IPS-18a (cell line): ENCODE measurements around the gene HSPA1L.
"Not testable (repeated sequence)": the region's sequence is repeated elsewhere in the genome, so short reads cannot be mapped to it uniquely, and the experiment has no call there.

Experiments
- H3K27ac ChIP-seq: one replicate; pipeline ENCODE4 v1.5.1; 2013; ENCODE audit warnings: low read length
- H3K27me3 ChIP-seq: one replicate; pipeline ENCODE4 v1.6.1; 2013; ENCODE audit warnings: mild to moderate bottlenecking, low read length; ENCODE audit not compliant: control insufficient read depth, insufficient read depth
- H3K36me3 ChIP-seq: one replicate; pipeline ENCODE4 v1.6.1; 2013; ENCODE audit warnings: low read depth, low read length; ENCODE audit not compliant: control insufficient read depth
- H3K4me1 ChIP-seq: one replicate; pipeline ENCODE4 v1.6.1; 2013; ENCODE audit warnings: low read depth, low read length; ENCODE audit not compliant: control insufficient read depth
- H3K4me3 ChIP-seq: one replicate; pipeline ENCODE4 v1.5.1; 2013; ENCODE audit warnings: low read length
- H3K9ac ChIP-seq: one replicate; pipeline ENCODE4 v1.6.1; 2013; ENCODE audit warnings: mild to moderate bottlenecking, low read length, moderate library complexity
- H3K9me3 ChIP-seq: one replicate; pipeline ENCODE4 v1.6.1; 2013; ENCODE audit warnings: low read depth, low read length; ENCODE audit not compliant: control insufficient read depth

HSPA1L gene

GRCh38 chr6:31815025-31815838, at the start of gene HSPA1L, which contains the start of gene HSPA1A:
Gene HSPA1L (minus strand): TSS chr6:31815283. CDS start chr6:31811972, 3,311 bp downstream.
Gene HSPA1A (plus strand): TSS chr6:31815543. CDS start chr6:31815757, 214 bp downstream.
- Histone ChIP-seq H3K4me1 (peaks cover 9% of the 10 kb centered on the region), H3K36me3 (no peaks in the 10 kb centered on the region), H3K27me3 (no peaks in the 10 kb centered on the region), H3K9me3 (no peaks in the 10 kb centered on the region), H3K4me3 (peak within 1 kb of the TSS; percentile 77), H3K27ac (peak within 1 kb of the TSS; percentile 94), H3K9ac (peak within 1 kb of the TSS; percentile 82)

GRCh38 chr6:31864818-31865204, 49.7 kb upstream of the HSPA1L start:
- H3K4me3 ChIP-seq = no peak overlapping the region
- no peak overlapping the region for H3K9ac ChIP-seq
- H3K9me3 ChIP-seq = no peaks in the 10 kb centered on the region
- peaks cover 3% of the 10 kb centered on the region for H3K4me1 ChIP-seq
- H3K27ac ChIP-seq = no peak overlapping the region
- H3K36me3 ChIP-seq = no peaks in the 10 kb centered on the region
- H3K27me3 ChIP-seq = peaks cover 5% of the 10 kb centered on the region

DNA sequence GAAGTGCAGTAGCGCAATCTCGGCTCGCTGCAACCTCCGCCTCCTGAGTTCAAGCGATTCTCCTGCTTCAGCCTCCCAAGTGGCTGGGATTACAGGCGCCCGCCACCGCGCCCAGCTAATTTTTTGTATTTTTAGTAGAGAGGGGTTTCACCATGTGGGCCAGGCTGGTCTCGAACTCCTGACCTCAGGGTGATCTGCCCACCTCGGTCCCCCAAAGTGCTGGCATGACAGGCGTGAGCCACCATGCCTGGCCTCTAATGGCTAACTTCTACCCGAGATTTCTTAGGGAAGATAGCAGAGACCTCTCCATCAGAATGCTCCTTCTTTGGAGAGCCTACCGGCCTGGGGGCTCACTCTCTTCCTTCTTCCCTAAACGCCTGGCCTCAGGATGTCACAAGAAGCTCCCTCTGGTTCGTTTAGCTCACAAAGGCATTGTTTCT, 49.1 kb upstream of the HSPA1L start:
- Histone ChIP-seq H3K9ac (peak overlapping the region; percentile 71), H3K4me3 (peak overlapping the region; percentile 76)
- not testable (repeated sequence) for H3K4me1 ChIP-seq, H3K9me3 ChIP-seq, H3K36me3 ChIP-seq, H3K27ac ChIP-seq, H3K27me3 ChIP-seq

- Histone ChIP-seq H3K4me3 (peak within 1 kb of the TSS; percentile 80), H3K9me3 (no peaks in the 10 kb centered on the region)
Observed at GRCh38 chr6:31862344-31863235, 47.5 kb upstream of the HSPA1L start, which contains the start of gene NEU1. Gene NEU1 (minus strand): TSS chr6:31862821. CDS start chr6:31862776, 45 bp downstream.

DNA sequence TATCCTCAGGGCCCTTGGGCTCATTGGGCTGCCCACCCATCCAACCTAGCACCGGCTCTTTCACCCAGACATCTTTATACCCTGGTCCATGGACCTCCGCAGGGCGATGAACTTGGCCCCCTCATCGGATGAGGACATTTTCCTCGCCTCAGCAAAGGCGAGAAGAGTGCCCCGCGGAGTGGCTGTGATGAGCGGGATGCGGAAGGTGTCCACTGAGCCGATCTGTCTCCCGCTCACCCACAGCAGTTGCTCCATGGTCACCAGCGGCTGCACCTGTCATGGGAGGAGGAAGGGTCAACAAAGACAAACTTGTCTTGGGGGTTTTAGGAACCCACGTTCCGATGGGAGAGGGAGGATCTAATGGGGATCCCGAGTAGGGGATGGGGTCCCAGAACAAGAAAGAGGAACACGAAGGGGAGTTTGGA, 46.8 kb upstream of the HSPA1L start:
- peak overlapping the region; percentile 80 for H3K4me3 ChIP-seq
- peaks cover 15% of the 10 kb centered on the region for H3K36me3 ChIP-seq
- peaks cover 3% of the 10 kb centered on the region for H3K4me1 ChIP-seq
- H3K27me3 ChIP-seq = peaks cover 5% of the 10 kb centered on the region
- H3K27ac ChIP-seq = no peak overlapping the region
- H3K9me3 ChIP-seq = no peaks in the 10 kb centered on the region
- H3K9ac ChIP-seq = peak overlapping the region; percentile 29

More at GRCh38 chr6:31862344-31863235, 47.5 kb upstream of the HSPA1L start, which contains the start of gene NEU1:
- Histone ChIP-seq H3K9ac (peak within 1 kb of the TSS; percentile 71), H3K36me3 (peaks cover 9% of the 10 kb centered on the region), H3K27ac (peak within 1 kb of the TSS; percentile 26), H3K27me3 (peaks cover 5% of the 10 kb centered on the region), H3K4me1 (peaks cover 3% of the 10 kb centered on the region)

GRCh38 chr6:31861150-31861549, 46.1 kb upstream of the HSPA1L start:
- peaks cover 16% of the 10 kb centered on the region for H3K36me3 ChIP-seq
- H3K4me3 ChIP-seq = no peak overlapping the region
- no peaks in the 10 kb centered on the region for H3K9me3 ChIP-seq
- no peak overlapping the region for H3K27ac ChIP-seq
- H3K27me3 ChIP-seq = peaks cover 5% of the 10 kb centered on the region
- peaks cover 3% of the 10 kb centered on the region for H3K4me1 ChIP-seq
- no peak overlapping the region for H3K9ac ChIP-seq

DNA sequence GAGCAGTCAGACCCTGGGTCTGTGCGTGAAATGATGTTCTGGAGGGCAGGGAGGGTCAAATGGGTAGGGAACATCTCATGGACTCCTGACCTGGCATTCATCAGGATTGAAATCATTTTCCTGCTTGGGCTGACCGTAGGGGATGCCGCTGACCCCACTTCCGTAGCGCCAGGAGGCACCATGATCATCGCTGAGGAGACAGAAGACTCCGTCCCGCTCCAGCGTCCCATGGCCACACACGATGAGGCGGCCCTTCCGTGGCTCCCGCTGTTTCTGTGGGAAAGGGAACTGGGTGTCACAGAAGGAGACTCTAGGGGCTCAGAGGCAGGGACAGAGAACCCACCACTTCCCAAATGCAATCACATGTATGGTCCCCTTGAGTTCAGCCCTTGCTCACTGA, 45.3 kb upstream of the HSPA1L start:
- Histone ChIP-seq H3K9ac (no peak overlapping the region), H3K27me3 (peaks cover 5% of the 10 kb centered on the region), H3K4me3 (no peak overlapping the region), H3K4me1 (peaks cover 3% of the 10 kb centered on the region), H3K27ac (no peak overlapping the region), H3K9me3 (no peaks in the 10 kb centered on the region), H3K36me3 (peaks cover 16% of the 10 kb centered on the region)

DNA sequence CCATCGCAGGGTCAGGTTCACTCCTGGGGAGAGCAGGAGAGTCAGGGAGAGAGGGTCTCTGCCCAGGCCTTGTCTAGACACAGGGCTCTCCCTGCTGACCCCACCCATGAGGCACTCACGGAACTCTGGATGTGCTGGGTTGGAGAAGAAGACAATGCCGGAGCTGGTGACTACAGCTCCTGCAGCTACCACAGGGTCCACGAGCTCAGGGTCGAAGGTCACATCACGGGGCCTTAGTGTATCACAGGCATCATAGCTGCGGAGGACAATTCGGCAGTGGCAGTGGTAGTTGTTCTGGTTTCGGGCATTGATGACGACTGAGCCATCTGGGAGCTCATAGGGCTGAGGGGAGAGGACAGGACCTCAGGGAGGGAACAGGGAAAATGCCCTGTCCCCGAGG, 44.8 kb upstream of the HSPA1L start:
- Histone ChIP-seq H3K4me1 (peaks cover 3% of the 10 kb centered on the region), H3K9me3 (no peaks in the 10 kb centered on the region), H3K9ac (no peak overlapping the region), H3K36me3 (peaks cover 16% of the 10 kb centered on the region), H3K27ac (no peak overlapping the region), H3K4me3 (no peak overlapping the region), H3K27me3 (peaks cover 5% of the 10 kb centered on the region)

DNA sequence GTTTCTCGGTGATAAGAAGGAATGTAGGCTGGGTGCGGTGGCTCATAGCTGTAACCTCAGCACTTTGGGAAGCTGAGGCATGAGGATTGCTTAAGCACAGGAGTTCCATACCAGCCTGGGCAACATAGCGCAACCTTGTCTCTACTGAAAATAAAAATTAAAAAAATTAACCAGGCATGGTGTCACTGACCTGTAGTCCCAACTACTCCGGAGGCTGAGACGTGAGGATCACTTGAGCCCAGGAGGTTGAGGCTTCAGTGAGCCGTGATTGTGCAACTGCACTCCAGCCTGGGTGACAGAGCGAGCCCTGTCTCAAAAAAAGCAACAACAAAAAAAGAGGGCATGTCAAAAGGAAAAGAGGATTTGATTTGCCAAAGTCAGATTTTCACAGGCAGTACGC, 43.6 kb upstream of the HSPA1L start:
- peaks cover 3% of the 10 kb centered on the region for H3K4me1 ChIP-seq
- no peak overlapping the region for H3K27ac ChIP-seq
- H3K9me3 ChIP-seq = no peaks in the 10 kb centered on the region
- H3K36me3 ChIP-seq = peaks cover 16% of the 10 kb centered on the region
- H3K9ac ChIP-seq = no peak overlapping the region
- H3K27me3 ChIP-seq = peaks cover 5% of the 10 kb centered on the region
- H3K4me3 ChIP-seq = no peak overlapping the region

DNA sequence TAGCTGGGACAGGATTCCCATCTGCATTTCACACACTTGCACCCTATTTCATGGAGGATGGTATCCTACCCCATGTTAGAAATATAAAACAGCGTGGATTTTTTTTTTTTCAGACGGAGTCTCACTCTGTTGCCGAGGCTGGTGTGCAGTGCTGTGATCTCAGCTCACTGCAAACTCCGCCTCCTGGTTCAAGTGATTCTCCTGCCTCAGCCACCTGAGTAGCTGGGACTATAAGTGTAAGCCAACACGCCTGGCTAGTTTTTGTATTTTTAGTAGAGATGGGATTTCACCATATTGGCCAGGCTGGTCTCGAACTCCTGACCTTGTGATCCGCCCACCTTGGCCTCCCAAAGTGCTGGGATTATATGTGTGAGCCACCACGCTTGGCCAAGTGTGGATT, 42.7 kb upstream of the HSPA1L start:
- H3K36me3 ChIP-seq = peaks cover 16% of the 10 kb centered on the region
- H3K9me3 ChIP-seq, H3K27ac ChIP-seq, H3K27me3 ChIP-seq, H3K9ac ChIP-seq, H3K4me3 ChIP-seq, H3K4me1 ChIP-seq: not testable (repeated sequence)

DNA sequence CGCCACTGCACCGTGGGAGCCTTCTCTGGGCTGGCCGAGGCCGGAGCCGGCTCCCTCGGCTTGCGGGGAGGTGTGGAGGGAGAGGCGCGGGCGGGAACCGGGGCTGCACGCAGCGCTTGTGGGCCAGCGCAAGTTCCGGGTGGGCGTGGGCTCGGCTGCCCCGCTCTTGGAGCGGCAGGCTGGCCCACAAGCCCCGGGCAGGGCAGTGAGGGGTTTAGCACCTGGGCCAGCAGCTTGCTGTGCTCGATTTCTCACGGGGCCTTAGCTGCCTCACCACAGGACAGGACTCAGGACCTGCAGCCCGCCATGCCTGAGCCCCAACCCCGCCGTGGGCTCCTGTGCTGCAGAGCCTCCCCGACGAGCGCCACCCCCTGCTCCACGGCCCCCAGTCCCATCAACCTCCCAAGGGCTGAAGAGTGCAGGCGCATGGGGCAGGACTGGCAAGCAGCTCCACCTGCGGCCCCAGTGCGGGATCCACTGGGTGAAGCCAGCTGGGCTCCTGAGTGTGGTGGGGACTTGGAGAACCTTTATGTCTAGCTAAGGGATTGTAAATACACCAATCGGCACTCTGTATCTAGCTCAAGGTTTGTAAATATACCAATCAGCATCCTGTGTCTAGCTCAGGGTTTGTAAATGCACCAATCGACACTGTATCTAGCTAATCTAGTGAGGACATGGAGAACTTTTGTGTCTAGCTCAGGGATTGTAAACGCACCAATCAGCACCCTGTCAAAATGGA, 37.1 kb upstream of the HSPA1L start:
- H3K9me3 ChIP-seq, H3K4me1 ChIP-seq, H3K9ac ChIP-seq, H3K27ac ChIP-seq, H3K27me3 ChIP-seq, H3K36me3 ChIP-seq, H3K4me3 ChIP-seq: not testable (repeated sequence)
